Retinal pigment epithelial cell (primary cell): ENCODE data around the gene CDKN3.
"Not testable (repeated sequence)": the region's sequence is repeated elsewhere in the genome, so short reads cannot be mapped to it uniquely, and the experiment has no call there.

Source experiments
- DNase-seq: peaks from one replicate; pipeline ENCODE4 v3.0.0-alpha.2; 2010; ENCODE audit warnings: low read depth
- H3K4me3 ChIP-seq: 2 replicates; pipeline ENCODE4 v1.5.1; 2011; ENCODE audit warnings: mild to moderate bottlenecking, low read length, control low read depth, moderate library complexity
- TF ChIP-seq, protein P1 (sequence below): conservative IDR thresholded peaks from 2 replicates; pipeline ENCODE4 v1.5.1; 2011; ENCODE audit warnings: low read depth, low read length, control low read depth, inconsistent platforms

Gene CDKN3

GRCh38 chr14:54447231-54447692 lies 50.5 kb downstream of the CDKN3 start:
- no peak overlapping the region for H3K4me3 ChIP-seq
- DNase-seq = no peak
- TF ChIP-seq, protein P1, sequence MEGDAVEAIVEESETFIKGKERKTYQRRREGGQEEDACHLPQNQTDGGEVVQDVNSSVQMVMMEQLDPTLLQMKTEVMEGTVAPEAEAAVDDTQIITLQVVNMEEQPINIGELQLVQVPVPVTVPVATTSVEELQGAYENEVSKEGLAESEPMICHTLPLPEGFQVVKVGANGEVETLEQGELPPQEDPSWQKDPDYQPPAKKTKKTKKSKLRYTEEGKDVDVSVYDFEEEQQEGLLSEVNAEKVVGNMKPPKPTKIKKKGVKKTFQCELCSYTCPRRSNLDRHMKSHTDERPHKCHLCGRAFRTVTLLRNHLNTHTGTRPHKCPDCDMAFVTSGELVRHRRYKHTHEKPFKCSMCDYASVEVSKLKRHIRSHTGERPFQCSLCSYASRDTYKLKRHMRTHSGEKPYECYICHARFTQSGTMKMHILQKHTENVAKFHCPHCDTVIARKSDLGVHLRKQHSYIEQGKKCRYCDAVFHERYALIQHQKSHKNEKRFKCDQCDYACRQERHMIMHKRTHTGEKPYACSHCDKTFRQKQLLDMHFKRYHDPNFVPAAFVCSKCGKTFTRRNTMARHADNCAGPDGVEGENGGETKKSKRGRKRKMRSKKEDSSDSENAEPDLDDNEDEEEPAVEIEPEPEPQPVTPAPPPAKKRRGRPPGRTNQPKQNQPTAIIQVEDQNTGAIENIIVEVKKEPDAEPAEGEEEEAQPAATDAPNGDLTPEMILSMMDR = no peak

- TF ChIP-seq, protein P1 = no peak
- H3K4me3 ChIP-seq = no peak overlapping the region
- no peak for DNase-seq
These were observed 53.7 kb downstream of the CDKN3 start for GRCh38 chr14:54450535-54450934.

DNA sequence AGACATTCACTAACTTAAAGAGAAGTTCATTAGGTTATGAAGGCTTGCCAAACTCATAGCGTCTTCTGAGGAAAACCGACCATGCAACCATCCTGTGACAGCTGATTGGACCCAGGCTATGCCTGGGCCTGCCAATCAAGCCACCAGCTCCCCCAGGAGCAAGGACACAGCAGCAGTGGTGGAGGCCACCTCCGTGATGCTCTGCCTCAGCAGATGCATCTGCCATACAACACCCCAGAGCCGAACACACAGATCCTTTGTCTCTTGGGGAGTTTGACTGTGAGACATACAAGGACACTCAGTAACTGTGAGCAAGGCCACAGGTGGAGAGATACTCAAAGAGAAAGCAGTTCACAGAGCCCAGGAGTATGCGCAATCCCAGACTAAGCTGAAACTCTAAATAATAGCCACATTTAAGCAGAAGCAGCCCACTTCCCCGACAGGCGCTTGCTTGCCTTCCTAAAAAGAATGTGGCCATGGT lies 54.4 kb downstream of the CDKN3 start:
- no peak for DNase-seq
- no peak overlapping the region for H3K4me3 ChIP-seq
- TF ChIP-seq, protein P1 = no peak

DNA sequence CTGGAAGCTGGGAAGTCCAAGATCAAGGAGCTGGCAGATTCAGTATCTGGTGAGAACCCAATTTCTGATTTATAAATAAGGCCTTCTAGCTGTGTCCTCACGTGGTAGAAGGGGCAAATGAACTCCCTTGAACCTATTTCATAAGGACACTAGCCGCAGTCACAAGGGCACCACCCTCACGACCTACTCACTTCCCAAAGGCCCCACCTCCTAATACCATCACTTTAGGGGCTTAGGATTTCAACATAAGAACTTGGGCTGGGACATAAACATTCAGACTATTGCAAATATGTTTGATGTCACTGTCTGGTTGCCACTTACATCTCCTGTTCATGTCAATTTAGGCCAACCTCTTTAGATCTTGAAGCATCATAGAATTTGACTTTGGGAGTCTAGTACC lies 55.2 kb downstream of the CDKN3 start:
- no peak for DNase-seq
- TF ChIP-seq, protein P1 = no peak
- no peak overlapping the region for H3K4me3 ChIP-seq

- TF ChIP-seq, protein P1 = no peak
These were observed 56.4 kb downstream of the CDKN3 start for GRCh38 chr14:54453252-54453651.

GRCh38 chr14:54453990-54454389 lies 57.2 kb downstream of the CDKN3 start:
- not testable (repeated sequence) for H3K4me3 ChIP-seq, DNase-seq

More at GRCh38 chr14:54453252-54453651, 56.4 kb downstream of the CDKN3 start:
- no peak for DNase-seq
- H3K4me3 ChIP-seq = no peak overlapping the region

- no peak overlapping the region for H3K4me3 ChIP-seq
- TF ChIP-seq, protein P1 = no peak
- DNase-seq = no peak
These were observed 58.6 kb downstream of the CDKN3 start for GRCh38 chr14:54455363-54455762.

GRCh38 chr14:54456820-54457608 lies 60.2 kb downstream of the CDKN3 start:
- not testable (repeated sequence) for DNase-seq

More at GRCh38 chr14:54456820-54457608, 60.2 kb downstream of the CDKN3 start:
- not testable (repeated sequence) for H3K4me3 ChIP-seq
